ENCODE data around the gene SLC46A1.

DNA sequence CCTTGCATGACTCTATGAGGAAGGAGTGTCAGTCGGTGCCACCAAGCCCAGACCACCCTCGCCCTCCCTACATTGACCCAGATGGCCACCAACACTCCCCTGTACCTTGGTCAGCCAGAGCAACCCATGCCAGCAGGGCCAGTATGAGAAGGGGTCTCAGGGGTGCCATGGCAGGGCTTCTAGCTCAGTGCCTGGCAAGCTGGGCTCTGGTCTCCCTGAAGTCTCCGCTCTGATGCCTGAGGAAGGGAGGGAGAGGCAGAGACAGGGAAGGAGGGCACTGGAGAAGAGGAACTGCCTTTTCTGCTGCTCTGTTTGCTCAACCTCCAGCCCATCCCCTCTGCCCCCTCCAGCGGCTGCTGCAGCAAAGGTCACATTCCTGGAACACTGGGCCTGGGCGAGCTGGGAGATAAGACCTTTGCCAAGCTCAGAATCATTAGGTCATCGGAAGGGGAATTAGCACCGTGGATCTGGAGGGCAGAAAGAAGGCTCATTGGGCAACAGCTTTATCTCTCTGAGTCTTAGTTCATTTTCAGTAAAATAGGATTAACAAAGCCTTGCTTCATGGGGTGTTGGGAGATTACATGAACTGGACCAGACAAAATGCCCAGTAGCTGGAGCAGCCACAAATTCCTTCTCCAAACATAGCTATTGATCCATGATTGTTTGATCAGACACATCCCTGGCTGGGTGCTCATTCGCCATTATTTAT lies 35.8 kb downstream of the SLC46A1 start, which contains the start of gene VTN:
- peak in 1 of 3 donors; percentile 27 for TF ChIP-seq POLR2AphosphoS5 (IDR thresholded peaks at IDR 0.05)
- TF ChIP-seq, protein P1, sequence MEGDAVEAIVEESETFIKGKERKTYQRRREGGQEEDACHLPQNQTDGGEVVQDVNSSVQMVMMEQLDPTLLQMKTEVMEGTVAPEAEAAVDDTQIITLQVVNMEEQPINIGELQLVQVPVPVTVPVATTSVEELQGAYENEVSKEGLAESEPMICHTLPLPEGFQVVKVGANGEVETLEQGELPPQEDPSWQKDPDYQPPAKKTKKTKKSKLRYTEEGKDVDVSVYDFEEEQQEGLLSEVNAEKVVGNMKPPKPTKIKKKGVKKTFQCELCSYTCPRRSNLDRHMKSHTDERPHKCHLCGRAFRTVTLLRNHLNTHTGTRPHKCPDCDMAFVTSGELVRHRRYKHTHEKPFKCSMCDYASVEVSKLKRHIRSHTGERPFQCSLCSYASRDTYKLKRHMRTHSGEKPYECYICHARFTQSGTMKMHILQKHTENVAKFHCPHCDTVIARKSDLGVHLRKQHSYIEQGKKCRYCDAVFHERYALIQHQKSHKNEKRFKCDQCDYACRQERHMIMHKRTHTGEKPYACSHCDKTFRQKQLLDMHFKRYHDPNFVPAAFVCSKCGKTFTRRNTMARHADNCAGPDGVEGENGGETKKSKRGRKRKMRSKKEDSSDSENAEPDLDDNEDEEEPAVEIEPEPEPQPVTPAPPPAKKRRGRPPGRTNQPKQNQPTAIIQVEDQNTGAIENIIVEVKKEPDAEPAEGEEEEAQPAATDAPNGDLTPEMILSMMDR (IDR thresholded peaks at IDR 0.05): no peak
